ENCODE data around the gene DKKL1. TPM values are rescaled to one million over a fixed set of nuclear protein-coding genes. Genes with fewer than 3 reads are reported as not detected.

Gene DKKL1
- total RNA-seq, 1 donor from 2014 or later: 8.7 TPM

GRCh38 chr19:49413348-49413747 is 49.7 kb downstream of the DKKL1 start:
- Mint-ChIP-seq H3K4me3 (no peak overlapping the region), H3K27me3 (ENCODE audit: low read depth) (peaks cover 38% of the 10 kb centered on the region)
- DNase-seq (ENCODE audit: low spot score in 2 of 2, unreplicated experiment in 2 of 2): no peak

DNA sequence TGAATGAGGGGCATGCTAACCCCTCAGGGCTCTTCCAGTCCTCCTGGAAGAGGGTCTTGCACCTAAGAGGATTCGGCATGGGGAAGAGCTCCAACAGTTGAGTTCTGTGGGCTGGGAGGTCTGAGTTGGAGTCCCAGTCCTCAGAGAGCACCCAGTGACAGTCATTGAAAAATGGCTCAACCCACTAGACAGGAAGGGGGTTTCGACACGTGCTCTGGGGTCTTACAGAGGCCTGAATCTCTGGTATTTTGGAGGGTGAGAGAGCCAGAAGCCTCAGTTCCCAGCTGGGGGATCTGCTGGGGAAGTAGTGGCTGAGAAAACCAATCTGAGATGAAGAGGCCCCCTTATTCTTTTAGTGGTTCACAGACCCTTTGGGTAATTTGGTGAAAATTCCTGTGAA is 50.6 kb downstream of the DKKL1 start:
- no peak for DNase-seq (ENCODE audit: low spot score in 2 of 2, unreplicated experiment in 2 of 2)
- no peak overlapping the region for H3K4me3 Mint-ChIP-seq
- no peak overlapping the region for H3K27ac Mint-ChIP-seq
- no peaks in the 10 kb centered on the region for H3K36me3 Mint-ChIP-seq
- peaks cover 41% of the 10 kb centered on the region for H3K27me3 Mint-ChIP-seq (ENCODE audit: low read depth)
- H3K9me3 Mint-ChIP-seq: no peaks in the 10 kb centered on the region
- TF ChIP-seq, protein P1, sequence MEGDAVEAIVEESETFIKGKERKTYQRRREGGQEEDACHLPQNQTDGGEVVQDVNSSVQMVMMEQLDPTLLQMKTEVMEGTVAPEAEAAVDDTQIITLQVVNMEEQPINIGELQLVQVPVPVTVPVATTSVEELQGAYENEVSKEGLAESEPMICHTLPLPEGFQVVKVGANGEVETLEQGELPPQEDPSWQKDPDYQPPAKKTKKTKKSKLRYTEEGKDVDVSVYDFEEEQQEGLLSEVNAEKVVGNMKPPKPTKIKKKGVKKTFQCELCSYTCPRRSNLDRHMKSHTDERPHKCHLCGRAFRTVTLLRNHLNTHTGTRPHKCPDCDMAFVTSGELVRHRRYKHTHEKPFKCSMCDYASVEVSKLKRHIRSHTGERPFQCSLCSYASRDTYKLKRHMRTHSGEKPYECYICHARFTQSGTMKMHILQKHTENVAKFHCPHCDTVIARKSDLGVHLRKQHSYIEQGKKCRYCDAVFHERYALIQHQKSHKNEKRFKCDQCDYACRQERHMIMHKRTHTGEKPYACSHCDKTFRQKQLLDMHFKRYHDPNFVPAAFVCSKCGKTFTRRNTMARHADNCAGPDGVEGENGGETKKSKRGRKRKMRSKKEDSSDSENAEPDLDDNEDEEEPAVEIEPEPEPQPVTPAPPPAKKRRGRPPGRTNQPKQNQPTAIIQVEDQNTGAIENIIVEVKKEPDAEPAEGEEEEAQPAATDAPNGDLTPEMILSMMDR (IDR thresholded peaks at IDR 0.05; ENCODE audit: unreplicated experiment): no peak
- peaks cover 33% of the 10 kb centered on the region for H3K4me1 Mint-ChIP-seq

More at GRCh38 chr19:49413348-49413747, 49.7 kb downstream of the DKKL1 start:
- no peaks in the 10 kb centered on the region for H3K36me3 Mint-ChIP-seq
- peak overlapping the region; percentile 62 for H3K27ac Mint-ChIP-seq
- H3K9me3 Mint-ChIP-seq: no peaks in the 10 kb centered on the region
- TF ChIP-seq, protein P1 (IDR thresholded peaks at IDR 0.05; ENCODE audit: unreplicated experiment): no peak
- H3K4me1 Mint-ChIP-seq: peaks cover 33% of the 10 kb centered on the region

GRCh38 chr19:49415102-49415809 is 51.6 kb downstream of the DKKL1 start:
- no peak for DNase-seq (ENCODE audit: low spot score in 2 of 2, unreplicated experiment in 2 of 2)
- Mint-ChIP-seq H3K4me1 (peaks cover 33% of the 10 kb centered on the region), H3K4me3 (no peak overlapping the region), H3K27me3 (ENCODE audit: low read depth) (peaks cover 48% of the 10 kb centered on the region), H3K9me3 (no peaks in the 10 kb centered on the region), H3K36me3 (no peaks in the 10 kb centered on the region), H3K27ac (no peak overlapping the region)
- TF ChIP-seq, protein P1 (IDR thresholded peaks at IDR 0.05; ENCODE audit: unreplicated experiment): no peak

- DNase-seq (ENCODE audit: low spot score in 2 of 2, unreplicated experiment in 2 of 2): no peak
- no peak overlapping the region for H3K27ac Mint-ChIP-seq
- H3K4me1 Mint-ChIP-seq: peaks cover 37% of the 10 kb centered on the region
- H3K4me3 Mint-ChIP-seq: no peak overlapping the region
- peaks cover 53% of the 10 kb centered on the region for H3K27me3 Mint-ChIP-seq (ENCODE audit: low read depth)
- no peaks in the 10 kb centered on the region for H3K36me3 Mint-ChIP-seq
- H3K9me3 Mint-ChIP-seq: no peaks in the 10 kb centered on the region
- TF ChIP-seq, protein P1 (IDR thresholded peaks at IDR 0.05; ENCODE audit: unreplicated experiment): no peak
These were observed 52.1 kb downstream of the DKKL1 start for GRCh38 chr19:49415810-49416200.

DNA sequence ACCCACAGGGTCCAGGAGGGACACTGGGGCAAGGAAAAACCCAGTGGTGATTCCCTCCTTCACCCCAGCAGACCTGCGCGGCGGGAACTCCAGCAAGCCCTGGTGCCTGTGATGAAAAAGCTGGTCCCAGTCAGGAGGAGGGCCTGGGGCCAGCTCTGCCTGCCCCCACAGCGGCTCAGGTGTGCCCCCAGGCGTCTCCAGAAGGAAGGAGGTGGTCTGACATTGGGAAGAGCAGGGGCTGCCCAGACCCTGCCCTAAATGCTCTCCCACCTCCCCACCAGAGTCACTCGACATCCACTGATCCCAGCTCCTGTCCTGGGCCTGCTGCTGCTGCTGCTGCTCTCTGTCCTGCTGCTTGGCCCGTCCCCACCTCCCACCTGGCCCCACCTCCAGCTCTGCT is 53.4 kb downstream of the DKKL1 start:
- Mint-ChIP-seq H3K9me3 (no peaks in the 10 kb centered on the region), H3K27me3 (ENCODE audit: low read depth) (peaks cover 63% of the 10 kb centered on the region), H3K36me3 (no peaks in the 10 kb centered on the region), H3K4me3 (no peak overlapping the region), H3K4me1 (peaks cover 46% of the 10 kb centered on the region), H3K27ac (no peak overlapping the region)
- no peak for DNase-seq (ENCODE audit: low spot score in 2 of 2, unreplicated experiment in 2 of 2)
- TF ChIP-seq, protein P1 (IDR thresholded peaks at IDR 0.05; ENCODE audit: unreplicated experiment): no peak

Measured in mesothelial cell of epicardium (in vitro differentiated cells).